Central memory CD8-positive, alpha-beta T cell (primary cell): ENCODE results near the gene SMARCD3.

Source experiments
- ATAC-seq: fragments of 150-1000 bp; cut with Tn5 transposase; replicated peaks from 2 replicates; pipeline ENCODE4 v1.10.0; 2022; ENCODE audit warnings: mild to moderate bottlenecking, moderate FRiP score, moderate number of reproducible peaks; ENCODE audit not compliant: poor library complexity, severe bottlenecking; ENCODE audit errors: extremely low read depth
- DNase-seq, 2 donors: peaks; one replicate each; pipeline ENCODE4 v3.0.0; 2021; ENCODE audit warnings: low spot score in 2 of 2
- H3K27ac Mint-ChIP-seq: one replicate; pipeline ENCODE4 v1.8.0; 2022; ENCODE audit warnings: low read depth, mild to moderate bottlenecking, moderate library complexity, mixed read lengths
- H3K27me3 Mint-ChIP-seq: one replicate; pipeline ENCODE4 v1.8.0; 2022; ENCODE audit warnings: mixed read lengths
- H3K36me3 Mint-ChIP-seq: one replicate; pipeline ENCODE4 v1.8.0; 2022; ENCODE audit warnings: mild to moderate bottlenecking, moderate library complexity, mixed read lengths; ENCODE audit not compliant: insufficient read depth
- H3K4me1 Mint-ChIP-seq: one replicate; pipeline ENCODE4 v1.8.0; 2022; ENCODE audit warnings: mixed read lengths
- H3K4me3 Mint-ChIP-seq: one replicate; pipeline ENCODE4 v1.8.0; 2022; ENCODE audit warnings: mild to moderate bottlenecking, moderate library complexity, mixed read lengths
- H3K9me3 Mint-ChIP-seq: one replicate; pipeline ENCODE4 v1.8.0; 2022; ENCODE audit warnings: mixed read lengths

SMARCD3 gene

DNA sequence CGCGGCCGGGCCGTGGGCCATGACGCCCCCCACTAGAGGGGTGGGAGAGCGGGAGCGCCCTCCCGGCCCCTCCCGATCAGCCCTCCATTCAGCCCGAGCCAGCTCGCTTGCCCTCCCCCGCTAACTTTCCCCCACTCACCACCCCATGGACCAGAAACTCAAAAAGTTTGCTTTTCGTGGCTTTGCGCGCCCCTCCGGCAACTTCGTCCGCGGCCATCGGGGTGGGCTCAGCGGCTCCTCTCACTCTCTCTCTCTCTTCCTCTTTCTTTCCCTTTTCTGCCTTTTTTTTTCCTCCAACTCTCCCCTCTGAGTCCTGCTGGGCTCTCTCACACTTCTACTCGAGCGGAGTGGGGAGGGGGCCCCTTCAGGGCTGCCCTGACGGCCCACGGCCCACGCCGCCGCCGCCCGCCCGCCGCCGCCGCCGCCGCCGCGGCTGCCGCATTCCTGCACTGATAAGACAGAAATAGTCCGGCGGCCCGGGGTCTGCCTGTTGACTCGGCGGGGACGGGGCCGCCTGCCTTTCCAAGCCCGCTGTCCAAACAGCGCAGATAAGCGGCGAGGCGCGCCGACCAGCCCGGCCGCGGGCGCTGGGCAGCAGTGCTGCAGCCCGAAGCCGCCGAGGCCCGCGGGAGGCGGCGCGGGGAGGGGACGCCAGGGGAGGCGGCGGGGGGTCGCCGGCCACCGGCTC, at the start of gene SMARCD3:
Gene SMARCD3, minus strand, starts transcription at position 349 of the 688 bp plus-strand sequence. Its CDS starts 132 bp downstream, at position 217.
- Mint-ChIP-seq H3K27me3 (peaks cover 72% of the 10 kb centered on the region), H3K9me3 (no peaks in the 10 kb centered on the region), H3K27ac (no peak within 1 kb of the TSS), H3K4me3 (peak within 1 kb of the TSS; percentile 82), H3K36me3 (peaks cover 13% of the 10 kb centered on the region), H3K4me1 (peaks cover 55% of the 10 kb centered on the region)
- DNase-seq = no peak
- no peak for ATAC-seq

DNA sequence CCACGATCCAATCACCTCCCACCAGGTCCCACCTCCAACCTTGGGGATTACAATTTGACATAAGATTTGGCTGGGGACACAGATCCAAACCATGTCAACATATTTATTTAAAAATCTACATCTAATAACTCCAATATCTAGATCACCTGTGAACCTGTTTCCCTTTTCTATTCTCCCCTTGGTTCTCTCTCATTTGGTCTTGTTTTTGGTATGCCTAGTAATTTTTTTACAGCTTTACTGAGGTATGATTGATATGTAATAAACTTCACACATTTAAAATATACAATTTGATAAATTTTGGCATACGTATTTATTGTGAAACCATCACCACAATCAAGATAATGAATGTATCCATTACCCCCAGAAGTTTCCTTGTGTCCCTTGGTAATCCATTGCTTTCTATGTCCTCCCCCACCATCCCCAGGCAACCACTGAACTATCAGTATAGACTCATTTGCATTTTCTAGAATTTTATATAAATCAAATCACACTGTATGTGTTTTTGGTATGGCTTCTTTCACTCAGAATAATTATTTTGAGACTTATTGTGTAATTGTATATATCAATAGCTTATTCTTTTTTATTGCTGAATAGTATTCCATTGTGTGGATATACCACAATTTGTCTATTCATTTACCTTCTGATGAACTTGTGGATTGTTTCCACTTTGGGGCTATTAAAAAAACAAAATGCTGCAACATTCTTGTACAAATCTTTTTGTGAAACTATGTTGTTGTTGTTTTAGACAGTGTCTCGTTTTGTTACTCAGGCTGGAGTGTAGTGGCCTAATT, 47.9 kb upstream of the SMARCD3 start:
- Mint-ChIP-seq H3K27ac (no peak overlapping the region), H3K4me3 (no peak overlapping the region), H3K9me3 (no peaks in the 10 kb centered on the region), H3K36me3 (no peaks in the 10 kb centered on the region), H3K4me1 (no peaks in the 10 kb centered on the region), H3K27me3 (peaks cover 48% of the 10 kb centered on the region)
- DNase-seq (no peak), ATAC-seq (no peak)

DNA sequence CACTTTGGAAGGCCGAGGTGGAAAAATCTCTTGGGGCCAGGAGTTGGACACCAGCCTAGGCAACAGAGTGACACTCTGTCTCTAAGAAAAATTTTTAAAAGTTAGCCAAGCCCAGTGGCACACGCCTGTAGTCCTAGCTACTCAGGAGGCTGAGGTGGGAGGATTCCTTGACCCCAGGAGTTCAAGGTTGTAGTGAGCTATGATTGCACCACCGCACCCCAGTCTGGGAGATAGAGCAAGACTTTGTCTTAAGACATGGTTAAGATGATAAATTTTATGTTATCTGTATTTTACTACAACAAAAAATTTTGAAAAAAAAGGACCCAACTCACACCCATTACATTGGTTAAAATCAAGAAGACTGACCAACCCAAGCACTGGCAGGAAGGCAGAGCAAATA, 44.4 kb upstream of the SMARCD3 start:
- Mint-ChIP-seq H3K9me3 (no peaks in the 10 kb centered on the region), H3K27me3 (peaks cover 39% of the 10 kb centered on the region), H3K36me3 (no peaks in the 10 kb centered on the region), H3K4me3 (no peak overlapping the region), H3K4me1 (no peaks in the 10 kb centered on the region), H3K27ac (no peak overlapping the region)
- ATAC-seq (no peak), DNase-seq (no peak)

DNA sequence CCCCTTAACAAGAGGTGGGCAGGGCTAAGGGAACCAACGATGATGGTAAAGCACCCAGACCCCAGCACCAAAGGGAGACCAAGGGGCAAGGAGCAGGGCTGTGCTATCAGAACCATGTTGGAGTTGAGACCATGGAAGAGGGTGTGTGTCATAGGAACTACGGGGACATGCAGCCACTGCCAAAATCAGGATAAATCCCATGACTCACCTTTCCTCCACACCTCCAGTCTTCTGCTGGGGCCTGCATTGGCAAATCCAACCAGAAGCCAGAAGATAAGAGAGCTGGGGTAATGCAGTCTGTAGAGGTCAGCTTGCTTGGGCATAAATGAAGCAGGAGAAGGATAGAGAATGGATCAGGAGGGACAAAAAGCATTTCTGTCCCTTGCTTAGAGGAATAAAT, 42.7 kb upstream of the SMARCD3 start:
- Mint-ChIP-seq H3K9me3 (no peaks in the 10 kb centered on the region), H3K27me3 (peaks cover 34% of the 10 kb centered on the region), H3K36me3 (no peaks in the 10 kb centered on the region), H3K4me3 (no peak overlapping the region), H3K27ac (no peak overlapping the region), H3K4me1 (no peaks in the 10 kb centered on the region)
- DNase-seq (no peak), ATAC-seq (no peak)

DNA sequence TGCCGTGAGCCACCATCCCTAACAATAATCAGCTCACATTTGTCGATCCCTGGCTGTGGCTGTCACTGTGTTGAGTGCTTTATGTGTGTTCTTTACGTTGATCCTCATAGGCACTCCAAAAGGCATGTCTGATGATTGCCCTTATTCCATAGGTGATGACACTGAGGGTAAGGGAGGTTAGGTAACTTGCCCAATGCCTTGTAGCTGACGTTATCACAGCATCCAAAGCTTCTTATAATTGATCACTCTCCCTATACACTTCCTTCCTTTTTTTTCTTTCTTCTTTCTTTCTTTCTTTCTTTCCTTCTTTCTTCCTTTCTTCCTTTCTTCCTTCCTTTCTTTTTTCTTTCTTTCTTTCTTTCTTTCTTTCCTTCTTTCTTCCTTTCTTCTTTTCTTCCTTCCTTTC, 41.9 kb upstream of the SMARCD3 start:
- DNase-seq (no peak), ATAC-seq (no peak)
- Mint-ChIP-seq H3K36me3 (no peaks in the 10 kb centered on the region), H3K27ac (no peak overlapping the region), H3K4me3 (no peak overlapping the region), H3K9me3 (no peaks in the 10 kb centered on the region), H3K27me3 (peaks cover 25% of the 10 kb centered on the region), H3K4me1 (no peaks in the 10 kb centered on the region)

DNA sequence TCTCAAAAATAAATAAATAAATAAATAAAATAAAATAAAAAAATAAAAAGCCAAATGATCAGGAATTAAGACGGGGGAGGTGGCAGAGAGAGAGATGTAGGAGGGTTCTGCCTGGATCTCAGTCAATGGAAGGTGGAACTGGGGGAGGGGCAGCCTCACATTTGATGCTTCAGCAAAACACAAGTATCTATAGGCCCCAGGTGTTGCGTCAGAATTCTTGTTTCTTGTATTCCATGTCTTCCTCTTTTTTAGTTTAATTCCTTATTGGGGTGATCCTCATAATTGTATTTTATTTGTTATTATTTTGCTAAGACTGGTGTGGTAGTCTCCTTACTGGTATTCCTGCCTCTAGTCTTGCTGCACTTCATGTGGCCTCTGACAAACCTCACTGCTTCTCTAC, 41.4 kb upstream of the SMARCD3 start:
- no peaks in the 10 kb centered on the region for H3K36me3 Mint-ChIP-seq
- H3K27me3 Mint-ChIP-seq = peaks cover 21% of the 10 kb centered on the region
- H3K4me1 Mint-ChIP-seq = no peaks in the 10 kb centered on the region
- no peaks in the 10 kb centered on the region for H3K9me3 Mint-ChIP-seq
- ATAC-seq (no peak), DNase-seq (no peak)
- no peak overlapping the region for H3K4me3 Mint-ChIP-seq
- no peak overlapping the region for H3K27ac Mint-ChIP-seq

DNA sequence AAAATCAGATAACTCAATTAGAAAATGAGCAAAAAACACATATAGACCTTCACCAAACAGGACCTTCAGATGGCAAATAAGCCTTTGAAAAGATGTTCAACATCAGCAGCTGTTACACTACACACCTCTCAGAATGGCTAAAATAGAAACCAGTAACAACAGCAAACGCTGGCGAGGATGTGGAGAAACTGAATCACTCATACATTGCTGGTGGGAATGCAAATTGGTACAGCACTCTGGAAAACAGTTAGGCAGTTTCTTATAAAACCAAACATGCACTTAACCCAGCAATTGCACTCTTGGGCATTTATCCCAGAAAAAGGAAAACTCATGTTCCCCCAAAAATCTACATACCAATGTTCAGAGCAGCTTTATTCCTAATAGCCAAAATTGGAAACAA, 37.7 kb upstream of the SMARCD3 start:
- Mint-ChIP-seq H3K36me3 (no peaks in the 10 kb centered on the region), H3K9me3 (no peaks in the 10 kb centered on the region), H3K4me3 (no peak overlapping the region), H3K27ac (no peak overlapping the region), H3K27me3 (peaks cover 30% of the 10 kb centered on the region), H3K4me1 (no peaks in the 10 kb centered on the region)
- DNase-seq = no peak
- ATAC-seq = no peak

DNA sequence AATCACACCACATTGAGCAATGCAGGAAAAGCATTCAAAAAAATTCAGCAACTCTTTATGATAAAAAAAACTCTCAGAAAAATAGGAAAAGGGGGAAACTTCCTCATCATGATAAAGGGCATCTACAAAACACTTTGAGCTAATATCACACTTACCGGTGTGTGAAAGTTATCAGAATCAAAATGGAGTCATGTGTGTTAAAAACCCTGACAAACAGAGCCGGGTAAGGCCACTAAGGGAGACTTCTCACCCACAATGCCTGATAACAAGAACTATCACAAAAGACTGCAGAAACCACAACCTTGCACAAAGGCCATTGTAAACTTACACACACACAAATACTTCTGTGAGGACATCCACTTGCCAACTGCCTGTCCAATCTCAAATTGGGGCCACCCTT, 34.8 kb upstream of the SMARCD3 start:
- Mint-ChIP-seq H3K9me3 (no peaks in the 10 kb centered on the region), H3K27me3 (peaks cover 54% of the 10 kb centered on the region), H3K27ac (no peak overlapping the region), H3K4me3 (no peak overlapping the region), H3K4me1 (no peaks in the 10 kb centered on the region), H3K36me3 (no peaks in the 10 kb centered on the region)
- no peak for DNase-seq
- no peak for ATAC-seq

DNA sequence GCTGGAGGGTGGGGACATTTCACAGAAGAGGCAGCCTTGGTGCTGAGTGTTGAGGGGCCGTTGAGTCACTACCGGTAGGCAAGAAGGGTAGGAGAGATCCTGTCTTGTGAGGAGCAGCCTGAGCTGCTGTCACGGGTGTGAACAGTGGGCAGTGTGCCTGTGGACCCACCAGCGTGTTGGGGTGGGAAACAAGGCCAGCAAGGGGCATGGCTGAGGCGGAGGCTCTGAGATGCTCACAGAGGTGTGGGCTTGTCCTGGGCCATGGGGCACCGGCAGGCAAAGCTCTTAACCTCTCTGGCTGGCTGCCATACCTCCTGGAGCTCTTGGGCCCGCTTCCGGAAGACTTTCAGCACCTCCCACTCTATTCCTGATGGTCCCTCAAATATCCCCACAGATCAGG, 33.6 kb upstream of the SMARCD3 start:
- Mint-ChIP-seq H3K4me1 (peaks cover 5% of the 10 kb centered on the region), H3K27ac (no peak overlapping the region), H3K4me3 (no peak overlapping the region), H3K9me3 (no peaks in the 10 kb centered on the region), H3K27me3 (peaks cover 54% of the 10 kb centered on the region), H3K36me3 (peaks cover 3% of the 10 kb centered on the region)
- ATAC-seq (no peak), DNase-seq (no peak)

DNA sequence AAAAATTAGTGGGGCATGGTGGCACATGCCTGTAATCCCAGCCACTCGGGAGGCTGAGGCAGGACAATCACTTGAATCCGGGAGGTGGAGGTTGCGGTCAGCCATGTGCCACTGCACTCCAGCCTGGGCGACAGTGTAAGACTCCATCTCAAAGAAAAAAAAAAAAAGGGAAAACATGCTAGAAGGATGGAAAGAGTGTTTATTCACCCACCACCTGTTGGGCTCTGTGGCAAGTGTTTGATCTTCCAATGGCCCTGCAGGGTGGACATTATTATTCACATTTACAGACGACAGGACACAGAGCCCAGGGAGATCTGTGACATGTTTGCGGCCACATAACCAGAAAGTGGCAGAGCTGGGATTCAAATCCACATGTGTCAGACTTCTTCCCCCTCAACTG, 33.2 kb upstream of the SMARCD3 start:
- ATAC-seq (no peak), DNase-seq (no peak)
- H3K27ac Mint-ChIP-seq = no peak overlapping the region
- H3K9me3 Mint-ChIP-seq = no peaks in the 10 kb centered on the region
- peaks cover 54% of the 10 kb centered on the region for H3K27me3 Mint-ChIP-seq
- peaks cover 6% of the 10 kb centered on the region for H3K4me1 Mint-ChIP-seq
- H3K4me3 Mint-ChIP-seq = no peak overlapping the region
- H3K36me3 Mint-ChIP-seq = peaks cover 3% of the 10 kb centered on the region

DNA sequence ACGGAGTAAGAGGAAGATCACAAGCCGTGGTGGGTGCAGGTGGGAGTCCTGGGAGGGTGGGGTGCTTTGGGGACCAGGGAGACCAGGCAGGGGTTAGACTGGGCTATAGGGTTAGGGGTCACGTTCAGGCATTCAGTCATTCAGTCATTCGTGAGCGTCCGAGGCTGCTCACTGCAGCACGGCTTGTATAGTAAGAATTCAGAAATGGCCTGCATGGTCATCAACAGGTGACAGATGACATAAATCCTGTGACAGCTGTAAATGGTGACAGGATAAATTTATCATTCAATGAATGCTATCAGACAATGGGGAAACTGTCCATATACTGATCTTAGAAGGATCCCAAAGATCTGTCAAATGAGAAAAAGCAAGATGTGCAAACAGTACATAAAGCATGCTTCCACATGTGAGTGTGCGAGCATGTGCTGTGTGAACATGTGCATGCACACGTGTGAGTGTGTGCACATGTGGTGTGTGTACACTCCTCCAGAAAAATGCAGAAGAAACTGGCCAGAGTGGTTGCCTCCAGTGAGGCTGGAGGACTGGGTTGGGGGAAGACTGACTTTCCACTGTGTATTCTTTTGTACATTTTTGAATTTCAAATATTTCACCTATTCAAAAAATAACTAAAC, 32.0 kb upstream of the SMARCD3 start:
- ATAC-seq = no peak
- no peak overlapping the region for H3K27ac Mint-ChIP-seq
- no peak overlapping the region for H3K4me3 Mint-ChIP-seq
- no peak for DNase-seq
- peaks cover 54% of the 10 kb centered on the region for H3K27me3 Mint-ChIP-seq
- peaks cover 16% of the 10 kb centered on the region for H3K4me1 Mint-ChIP-seq
- no peaks in the 10 kb centered on the region for H3K9me3 Mint-ChIP-seq
- peaks cover 3% of the 10 kb centered on the region for H3K36me3 Mint-ChIP-seq

DNA sequence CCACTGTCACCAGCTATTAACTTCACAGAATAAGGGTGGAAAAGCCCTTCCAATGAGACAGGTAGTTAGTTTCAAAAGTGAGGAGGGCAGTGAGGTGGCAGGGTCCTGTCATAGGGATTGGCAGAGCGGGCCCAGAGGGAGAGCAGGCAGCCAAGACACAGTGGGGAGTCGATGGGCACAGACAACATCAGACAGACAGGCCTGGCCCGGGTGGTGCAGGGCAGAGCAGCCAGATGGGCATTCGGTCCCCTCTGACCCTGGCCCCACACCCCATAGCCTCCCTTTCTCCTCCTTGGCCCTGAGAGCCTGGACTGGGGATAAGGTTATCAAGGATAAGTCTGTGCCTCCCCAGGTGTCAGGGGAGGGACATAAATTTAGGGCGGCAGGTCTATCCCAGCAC, 31.4 kb upstream of the SMARCD3 start:
- H3K4me1 Mint-ChIP-seq = peaks cover 21% of the 10 kb centered on the region
- DNase-seq (no peak), ATAC-seq (no peak)
- H3K36me3 Mint-ChIP-seq = peaks cover 3% of the 10 kb centered on the region
- H3K27ac Mint-ChIP-seq = no peak overlapping the region
- no peaks in the 10 kb centered on the region for H3K9me3 Mint-ChIP-seq
- H3K27me3 Mint-ChIP-seq = peaks cover 54% of the 10 kb centered on the region
- H3K4me3 Mint-ChIP-seq = no peak overlapping the region

DNA sequence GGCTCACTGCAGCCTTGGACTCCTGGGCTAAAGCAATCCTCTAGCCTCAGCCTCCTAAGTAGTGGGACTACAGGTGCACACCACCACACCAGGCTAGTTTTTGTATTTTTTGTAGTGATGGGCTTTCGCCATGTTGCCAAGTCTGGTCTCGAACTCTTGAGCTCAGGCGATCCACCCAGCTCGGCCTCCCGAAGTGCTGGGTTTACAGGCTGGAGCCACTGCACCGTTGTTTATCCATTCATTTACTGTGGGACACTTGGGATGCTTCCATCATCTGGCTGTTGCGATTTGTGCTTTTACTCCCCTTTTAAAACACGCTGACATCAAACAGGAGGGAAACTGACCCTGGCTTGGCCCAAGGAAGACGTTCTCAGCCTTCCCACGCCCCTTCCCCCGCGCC, 30.5 kb upstream of the SMARCD3 start:
- H3K9me3 Mint-ChIP-seq = no peaks in the 10 kb centered on the region
- H3K4me1 Mint-ChIP-seq = peaks cover 27% of the 10 kb centered on the region
- peaks cover 52% of the 10 kb centered on the region for H3K27me3 Mint-ChIP-seq
- peaks cover 5% of the 10 kb centered on the region for H3K36me3 Mint-ChIP-seq
- H3K27ac Mint-ChIP-seq = no peak overlapping the region
- ATAC-seq = no peak
- no peak overlapping the region for H3K4me3 Mint-ChIP-seq
- DNase-seq = no peak
